Measurements from ENCODE around the gene AP1G2. TPM values are rescaled to one million over a fixed set of nuclear protein-coding genes. Genes with fewer than 3 reads are reported as not detected.

Gene AP1G2
- total and polyA plus RNA-seq, 2 donors (not counting 1 experiment from before 2014, with no cell fraction given), result 648 to 1,185 TPM

DNA sequence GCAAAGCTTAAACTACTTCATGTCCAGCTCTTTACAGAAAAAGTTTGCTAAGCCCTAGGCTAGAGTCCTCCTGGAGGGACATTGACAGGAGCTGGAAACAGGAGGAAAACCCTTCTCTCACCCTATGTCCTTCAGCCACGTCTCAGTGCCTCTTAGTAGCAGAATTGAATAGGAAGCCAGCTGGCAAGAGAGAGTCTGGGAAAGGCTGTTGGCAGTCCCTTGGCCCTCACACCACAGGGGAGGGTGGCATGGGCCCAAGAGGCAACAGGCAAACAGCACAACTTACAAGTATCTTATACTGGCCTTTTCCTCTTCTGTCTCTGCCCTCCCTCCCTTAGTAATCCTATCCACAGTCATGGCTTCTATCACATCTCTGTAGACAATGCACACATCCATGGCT, 40.9 kb upstream of the AP1G2 start:
- H3K9ac ChIP-seq (ENCODE audit: low read length), result no peak overlapping the region
- ATAC-seq (ENCODE audit: low read depth) (no peak), DNase-seq (no peak)
- no peaks in the 10 kb centered on the region for H3K9me3 Mint-ChIP-seq (ENCODE audit: insufficient read depth)
- no CpG with 5 or more reads among the region's 1 CpG for WGBS (ENCODE audit: insufficient coverage)
- no peak overlapping the region for H3K4me3 ChIP-seq (ENCODE audit: control extremely low read depth in 1 of 5, extremely low read depth in 1 of 5, insufficient read depth in 1 of 5, low read depth in 2 of 5, low read length in 4 of 5)
- no peak overlapping the region for H2AFZ ChIP-seq (ENCODE audit: insufficient read depth, low read depth, low read length, poor library complexity, severe bottlenecking)
- H3K27ac ChIP-seq (ENCODE audit: low read length in 2 of 2), result no peak overlapping the region
- H3K79me2 ChIP-seq (ENCODE audit: control insufficient read depth, insufficient read depth, low read length), result no peaks in the 10 kb centered on the region
- no peaks in the 10 kb centered on the region for H3K27me3 ChIP-seq (replicated peaks in 1 of 4; ENCODE audit: control extremely low read depth in 1 of 4, control insufficient read depth in 3 of 4, insufficient read depth in 4 of 4, low read length in 3 of 4)
- ChIA-PET POLR2A (no interaction called here), CTCF (no interaction called here)
- no peak overlapping the region for H3K4me3 Mint-ChIP-seq
- H3K4me2 ChIP-seq (replicated peaks; ENCODE audit: low read depth, low read length, poor library complexity, severe bottlenecking), result no peak overlapping the region
- no peaks in the 10 kb centered on the region for H3K4me1 Mint-ChIP-seq
- H3K9me3 ChIP-seq (ENCODE audit: control extremely low read depth in 1 of 3, control insufficient read depth in 2 of 3, insufficient read depth in 1 of 3, low read length in 2 of 3), result peaks cover 0 to 5% (median 0%) of the 10 kb centered on the region in 3 donors
- intact Hi-C loops (cut with micrococcal nuclease), result no loop called here
- H4K20me1 ChIP-seq (ENCODE audit: control insufficient read depth, insufficient read depth, low read length, poor library complexity, severe bottlenecking), result no peaks in the 10 kb centered on the region
- peaks cover 12% of the 10 kb centered on the region for H3K27me3 Mint-ChIP-seq
- H3K27ac Mint-ChIP-seq, result no peak overlapping the region
- H3K36me3 ChIP-seq (replicated peaks in 1 of 2; ENCODE audit: control extremely low read depth in 1 of 2, control insufficient read depth in 1 of 2, extremely low read depth in 1 of 2, insufficient read depth in 2 of 2, low read length in 1 of 2), result no peaks in the 10 kb centered on the region
- no peak for TF ChIP-seq EZH2 (IDR thresholded peaks at IDR 0.05; ENCODE audit: borderline replicate concordance, insufficient read depth, low read depth, low read length, poor library complexity, severe bottlenecking)
- TF ChIP-seq, protein P1, sequence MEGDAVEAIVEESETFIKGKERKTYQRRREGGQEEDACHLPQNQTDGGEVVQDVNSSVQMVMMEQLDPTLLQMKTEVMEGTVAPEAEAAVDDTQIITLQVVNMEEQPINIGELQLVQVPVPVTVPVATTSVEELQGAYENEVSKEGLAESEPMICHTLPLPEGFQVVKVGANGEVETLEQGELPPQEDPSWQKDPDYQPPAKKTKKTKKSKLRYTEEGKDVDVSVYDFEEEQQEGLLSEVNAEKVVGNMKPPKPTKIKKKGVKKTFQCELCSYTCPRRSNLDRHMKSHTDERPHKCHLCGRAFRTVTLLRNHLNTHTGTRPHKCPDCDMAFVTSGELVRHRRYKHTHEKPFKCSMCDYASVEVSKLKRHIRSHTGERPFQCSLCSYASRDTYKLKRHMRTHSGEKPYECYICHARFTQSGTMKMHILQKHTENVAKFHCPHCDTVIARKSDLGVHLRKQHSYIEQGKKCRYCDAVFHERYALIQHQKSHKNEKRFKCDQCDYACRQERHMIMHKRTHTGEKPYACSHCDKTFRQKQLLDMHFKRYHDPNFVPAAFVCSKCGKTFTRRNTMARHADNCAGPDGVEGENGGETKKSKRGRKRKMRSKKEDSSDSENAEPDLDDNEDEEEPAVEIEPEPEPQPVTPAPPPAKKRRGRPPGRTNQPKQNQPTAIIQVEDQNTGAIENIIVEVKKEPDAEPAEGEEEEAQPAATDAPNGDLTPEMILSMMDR (IDR thresholded peaks at IDR 0.05), result no peak
- H3K4me1 ChIP-seq (ENCODE audit: control insufficient read depth in 2 of 2, insufficient read depth in 2 of 2, low read length in 2 of 2), result peaks cover 0 to 3% of the 10 kb centered on the region in 2 donors

- ATAC-seq (ENCODE audit: low read depth) (no peak), DNase-seq (no peak)
- CTCF ChIA-PET, result interaction anchor here (1.2 kb wide), 1 partner anchor 26 kb away, joined by 4 read pairs; no protein-coding TSS in a partner anchor
- Mint-ChIP-seq H3K27ac (no peak overlapping the region), H3K9me3 (ENCODE audit: insufficient read depth) (no peaks in the 10 kb centered on the region), H3K4me1 (no peaks in the 10 kb centered on the region), H3K27me3 (peaks cover 4% of the 10 kb centered on the region), H3K4me3 (no peak overlapping the region)
- H3K27ac ChIP-seq (ENCODE audit: low read length in 2 of 2), result no peak overlapping the region
- no peaks in the 10 kb centered on the region for H4K20me1 ChIP-seq (ENCODE audit: control insufficient read depth, insufficient read depth, low read length, poor library complexity, severe bottlenecking)
- peaks cover 0 to 5% (median 0%) of the 10 kb centered on the region in 3 donors for H3K9me3 ChIP-seq (ENCODE audit: control extremely low read depth in 1 of 3, control insufficient read depth in 2 of 3, insufficient read depth in 1 of 3, low read length in 2 of 3)
- no peak overlapping the region for H2AFZ ChIP-seq (ENCODE audit: insufficient read depth, low read depth, low read length, poor library complexity, severe bottlenecking)
- no peaks in the 10 kb centered on the region for H3K36me3 ChIP-seq (replicated peaks in 1 of 2; ENCODE audit: control extremely low read depth in 1 of 2, control insufficient read depth in 1 of 2, extremely low read depth in 1 of 2, insufficient read depth in 2 of 2, low read length in 1 of 2)
- no peak overlapping the region for H3K9ac ChIP-seq (ENCODE audit: low read length)
- H3K4me3 ChIP-seq (ENCODE audit: control extremely low read depth in 1 of 5, extremely low read depth in 1 of 5, insufficient read depth in 1 of 5, low read depth in 2 of 5, low read length in 4 of 5), result no peak overlapping the region
- H3K4me2 ChIP-seq (replicated peaks; ENCODE audit: low read depth, low read length, poor library complexity, severe bottlenecking), result no peak overlapping the region
- H3K4me1 ChIP-seq (ENCODE audit: control insufficient read depth in 2 of 2, insufficient read depth in 2 of 2, low read length in 2 of 2), result peaks cover 0 to 3% of the 10 kb centered on the region in 2 donors
- TF ChIP-seq, protein P1 (IDR thresholded peaks at IDR 0.05), result no peak
- no peak for TF ChIP-seq EZH2 (IDR thresholded peaks at IDR 0.05; ENCODE audit: borderline replicate concordance, insufficient read depth, low read depth, low read length, poor library complexity, severe bottlenecking)
- 55% methylated on average over 5 of the region's 6 CpGs for WGBS (ENCODE audit: insufficient coverage)
- peaks cover 0 to 5% (median 0%) of the 10 kb centered on the region in 4 experiments for H3K27me3 ChIP-seq (replicated peaks in 1 of 4; ENCODE audit: control extremely low read depth in 1 of 4, control insufficient read depth in 3 of 4, insufficient read depth in 4 of 4, low read length in 3 of 4)
- intact Hi-C loops (cut with micrococcal nuclease), result no loop called here
- POLR2A ChIA-PET, result no interaction called here
- no peaks in the 10 kb centered on the region for H3K79me2 ChIP-seq (ENCODE audit: control insufficient read depth, insufficient read depth, low read length)
These were observed 38.5 kb upstream of the AP1G2 start for GRCh38 chr14:23605931-23606585.
